Urinary bladder (tissue), 4 donors: ENCODE data around the gene DUT. TPM values are rescaled to one million over a fixed set of nuclear protein-coding genes. Genes with fewer than 3 reads are reported as not detected.
"Not testable (repeated sequence)": the region's sequence is repeated elsewhere in the genome, so short reads cannot be mapped to it uniquely, and the experiment has no call there.

Source experiments
- DNase-seq: peaks from one replicate; pipeline ENCODE4 v3.0.0-alpha.2; 2015; ENCODE audit errors: extremely low spot score
- H3K27ac ChIP-seq: one replicate; pipeline ENCODE4 v1.5.1; 2013; ENCODE audit warnings: low read depth, mild to moderate bottlenecking, moderate library complexity
- H3K36me3 ChIP-seq: one replicate; pipeline ENCODE4 v1.6.1; 2013; ENCODE audit warnings: mild to moderate bottlenecking, moderate library complexity; ENCODE audit not compliant: insufficient read depth
- H3K4me1 ChIP-seq: one replicate; pipeline ENCODE4 v1.6.1; 2013; ENCODE audit warnings: mild to moderate bottlenecking, moderate library complexity; ENCODE audit not compliant: insufficient read depth
- H3K4me3 ChIP-seq: one replicate; pipeline ENCODE4 v1.5.1; 2013; ENCODE audit warnings: low read depth, low read length
- WGBS: extraction: QIAGEN DNeasy Blood & Tissue Kit; methylation state at CpG from one replicate; pipeline ENCODE4 v1.1.7; 2013; 5-methylcytosine and 5-hydroxymethylcytosine counted together
- polyA plus RNA-seq: library from polyadenylated mRNA; stranded (reverse); fragments of 200-250 nt; gene quantifications from one replicate; pipeline ENCODE4 v1.2.3, GENCODE V29; 2013
- total RNA-seq: library from RNA; depleted of rRNA; stranded (reverse); fragments of >200 nt; gene quantifications from one replicate; pipeline ENCODE4 v1.2.3, GENCODE V29; 2014
- donor health status: healthy with polysubstance abuse.
- donor health status: healthy.

DUT gene
- total and polyA plus RNA-seq, 2 donors: 80.7 to 103 TPM

GRCh38 chr15:48309740-48310139, 21.5 kb upstream of the DUT start:
- H3K27ac ChIP-seq: no peak overlapping the region
- DNase-seq: no peak
- 73% methylated on average over 2 of the region's 2 CpGs for WGBS
- no peaks in the 10 kb centered on the region for H3K36me3 ChIP-seq
- no peaks in the 10 kb centered on the region for H3K4me1 ChIP-seq
- H3K4me3 ChIP-seq: no peak overlapping the region

- no peaks in the 10 kb centered on the region for H3K4me1 ChIP-seq
- 93% methylated on average over 2 of the region's 2 CpGs for WGBS
- no peak overlapping the region for H3K27ac ChIP-seq
- no peaks in the 10 kb centered on the region for H3K36me3 ChIP-seq
- H3K4me3 ChIP-seq: no peak overlapping the region
- DNase-seq: no peak
Measured at GRCh38 chr15:48313216-48313615, 18.0 kb upstream of the DUT start.

- Histone ChIP-seq H3K4me1 (no peaks in the 10 kb centered on the region), H3K36me3 (no peaks in the 10 kb centered on the region), H3K4me3 (no peak overlapping the region), H3K27ac (no peak overlapping the region)
- no peak for DNase-seq
- WGBS: 71% methylated on average over 10 of the region's 10 CpGs
Measured at GRCh38 chr15:48315041-48315440, 16.2 kb upstream of the DUT start.

GRCh38 chr15:48317221-48317620, 14.0 kb upstream of the DUT start:
- 88% methylated on average over 2 of the region's 2 CpGs for WGBS
- Histone ChIP-seq H3K27ac (no peak overlapping the region), H3K36me3 (no peaks in the 10 kb centered on the region), H3K4me3 (no peak overlapping the region), H3K4me1 (no peaks in the 10 kb centered on the region)
- no peak for DNase-seq

- 73% methylated on average over 6 of the region's 6 CpGs for WGBS
- Histone ChIP-seq H3K4me3 (no peak overlapping the region), H3K4me1 (no peaks in the 10 kb centered on the region), H3K36me3 (no peaks in the 10 kb centered on the region), H3K27ac (no peak overlapping the region)
- DNase-seq: no peak
Measured at GRCh38 chr15:48318131-48318530, 13.1 kb upstream of the DUT start.

GRCh38 chr15:48323294-48323693, 7.9 kb upstream of the DUT start:
- H3K27ac ChIP-seq: no peak overlapping the region
- H3K4me1 ChIP-seq: no peaks in the 10 kb centered on the region
- no peak overlapping the region for H3K4me3 ChIP-seq
- no peak for DNase-seq
- 94% methylated on average over 7 of the region's 7 CpGs for WGBS
- H3K36me3 ChIP-seq: no peaks in the 10 kb centered on the region

GRCh38 chr15:48324949-48325348, 6.3 kb upstream of the DUT start:
- no peak overlapping the region for H3K4me3 ChIP-seq
- H3K36me3 ChIP-seq: no peaks in the 10 kb centered on the region
- no peak overlapping the region for H3K27ac ChIP-seq
- H3K4me1 ChIP-seq: no peaks in the 10 kb centered on the region
- WGBS: 37% methylated on average over 5 of the region's 5 CpGs
- DNase-seq: no peak

- DNase-seq: no peak
- H3K36me3 ChIP-seq: no peaks in the 10 kb centered on the region
- no peak overlapping the region for H3K4me3 ChIP-seq
- H3K27ac ChIP-seq: no peak overlapping the region
- H3K4me1 ChIP-seq: no peaks in the 10 kb centered on the region
- WGBS: 68% methylated on average over 5 of the region's 5 CpGs
Measured at GRCh38 chr15:48325400-48325799, 5.8 kb upstream of the DUT start.

GRCh38 chr15:48326180-48326579, 5.0 kb upstream of the DUT start:
- 91% methylated on average over 6 of the region's 6 CpGs for WGBS
- DNase-seq, H3K27ac ChIP-seq: not testable (repeated sequence)

GRCh38 chr15:48330105-48330785, 984 bp upstream of the DUT start:
- no peak for DNase-seq
- no peaks in the 10 kb centered on the region for H3K36me3 ChIP-seq
- peak overlapping the region; percentile 83 for H3K4me3 ChIP-seq
- no peaks in the 10 kb centered on the region for H3K4me1 ChIP-seq
- 8% methylated on average over 11 of the region's 11 CpGs for WGBS
- H3K27ac ChIP-seq: peak overlapping the region; percentile 92

More at GRCh38 chr15:48326180-48326579, 5.0 kb upstream of the DUT start:
- not testable (repeated sequence) for H3K36me3 ChIP-seq, H3K4me3 ChIP-seq, H3K4me1 ChIP-seq

GRCh38 chr15:48331796-48332641, 790 bp downstream of the DUT start:
- H3K36me3 ChIP-seq: no peaks in the 10 kb centered on the region
- under 1% methylated on average over 64 of the region's 64 CpGs for WGBS

GRCh38 chr15:48332642-48333034, 1.4 kb downstream of the DUT start:
- Histone ChIP-seq H3K4me3 (peak overlapping the region; percentile 83), H3K27ac (no peak overlapping the region), H3K4me1 (no peaks in the 10 kb centered on the region), H3K36me3 (no peaks in the 10 kb centered on the region)
- no peak for DNase-seq
- 36% methylated on average over 9 of the region's 9 CpGs for WGBS

More at GRCh38 chr15:48331796-48332641, 790 bp downstream of the DUT start:
- no peaks in the 10 kb centered on the region for H3K4me1 ChIP-seq
- peak overlapping the region; percentile 92 for H3K27ac ChIP-seq
- H3K4me3 ChIP-seq: peak overlapping the region; percentile 83
- DNase-seq: peak; percentile 47

GRCh38 chr15:48333540-48333939, 2.3 kb downstream of the DUT start:
- no peak overlapping the region for H3K4me3 ChIP-seq
- H3K4me1 ChIP-seq: no peaks in the 10 kb centered on the region
- DNase-seq: no peak
- H3K27ac ChIP-seq: no peak overlapping the region
- WGBS: 41% methylated on average over 4 of the region's 4 CpGs
- H3K36me3 ChIP-seq: peaks cover 2% of the 10 kb centered on the region

GRCh38 chr15:48334260-48334659, 3.0 kb downstream of the DUT start:
- Histone ChIP-seq H3K4me3 (no peak overlapping the region), H3K4me1 (no peaks in the 10 kb centered on the region), H3K27ac (no peak overlapping the region), H3K36me3 (peaks cover 2% of the 10 kb centered on the region)
- WGBS: 88% methylated on average over 2 of the region's 2 CpGs
- no peak for DNase-seq
